GM21390 (cell line): ENCODE results near the gene HDAC9.

ENCODE experiments used
- ATAC-seq: cut with Tn5 transposase; IDR thresholded peaks from one replicate; pipeline ENCODE4 v1.9.1; 2021; ENCODE audit not compliant: unreplicated experiment

The HDAC9 gene

GRCh38 chr7:18653381-18654155 lies 158.0 kb downstream of the HDAC9 start:
- no peak for ATAC-seq

- ATAC-seq, result no peak
Observed at GRCh38 chr7:18654709-18655108, 159.2 kb downstream of the HDAC9 start.

- no peak for ATAC-seq
Observed at GRCh38 chr7:18655506-18655905, 160.0 kb downstream of the HDAC9 start.

- no peak for ATAC-seq
Observed at GRCh38 chr7:18655912-18656311, 160.4 kb downstream of the HDAC9 start.

- ATAC-seq, result no peak
Observed at GRCh38 chr7:18656362-18656761, 160.8 kb downstream of the HDAC9 start.

GRCh38 chr7:18659746-18660145 lies 164.2 kb downstream of the HDAC9 start:
- no peak for ATAC-seq

GRCh38 chr7:18663321-18663720 lies 167.8 kb downstream of the HDAC9 start:
- no peak for ATAC-seq

- ATAC-seq, result peak; percentile 99
Observed at GRCh38 chr7:18666107-18666728, 170.7 kb downstream of the HDAC9 start.

GRCh38 chr7:18667466-18667865 lies 171.9 kb downstream of the HDAC9 start:
- ATAC-seq, result no peak

GRCh38 chr7:18671176-18671575 lies 175.6 kb downstream of the HDAC9 start:
- no peak for ATAC-seq

GRCh38 chr7:18675579-18675978 lies 180.0 kb downstream of the HDAC9 start:
- no peak for ATAC-seq

- no peak for ATAC-seq
Observed at GRCh38 chr7:18679261-18679660, 183.7 kb downstream of the HDAC9 start.

GRCh38 chr7:18680576-18680975 lies 185.0 kb downstream of the HDAC9 start:
- no peak for ATAC-seq

- ATAC-seq, result no peak
Observed at GRCh38 chr7:18684916-18685315, 189.4 kb downstream of the HDAC9 start.

GRCh38 chr7:18685971-18686370 lies 190.4 kb downstream of the HDAC9 start:
- no peak for ATAC-seq

GRCh38 chr7:18689551-18689950 lies 194.0 kb downstream of the HDAC9 start:
- ATAC-seq, result no peak

- ATAC-seq, result no peak
Observed at GRCh38 chr7:18693406-18693805, 197.9 kb downstream of the HDAC9 start.

GRCh38 chr7:18693816-18694215 lies 198.3 kb downstream of the HDAC9 start:
- no peak for ATAC-seq

GRCh38 chr7:18694484-18694883 lies 198.9 kb downstream of the HDAC9 start:
- ATAC-seq, result no peak

GRCh38 chr7:18694911-18695310 lies 199.4 kb downstream of the HDAC9 start:
- no peak for ATAC-seq

- ATAC-seq, result no peak
Observed at GRCh38 chr7:18698258-18698734, 202.7 kb downstream of the HDAC9 start.

- ATAC-seq, result peak; percentile 51
Observed at GRCh38 chr7:18700147-18700546, 204.6 kb downstream of the HDAC9 start.
